Lower lobe of right lung (tissue), 2 donors: ENCODE data around the gene ITSN2. TPM values are rescaled to one million over a fixed set of nuclear protein-coding genes. Genes with fewer than 3 reads are reported as not detected.
"Not testable (repeated sequence)": the region's sequence is repeated elsewhere in the genome, so short reads cannot be mapped to it uniquely, and the experiment has no call there.

Source experiments
- ATAC-seq, 2 donors: fragments of 200-7000 bp; cut with Tn5 transposase; one replicate each; pipeline ENCODE4 v1.9.1; 2020 to 2022; ENCODE audit warnings: mild to moderate bottlenecking in 2 of 2, moderate library complexity in 2 of 2
- DNase-seq: peaks from one replicate; pipeline ENCODE4 v3.0.0-alpha.2; 2020
- H3K27ac ChIP-seq: fragments of 200-600 bp; one replicate; pipeline ENCODE4 v1.8.0; 2022
- H3K27me3 ChIP-seq: fragments of 200-600 bp; one replicate; pipeline ENCODE4 v1.8.0; 2022; ENCODE audit warnings: low read depth
- H3K36me3 ChIP-seq: fragments of 200-600 bp; one replicate; pipeline ENCODE4 v1.8.0; 2022; ENCODE audit warnings: mild to moderate bottlenecking
- H3K4me1 ChIP-seq: fragments of 200-600 bp; one replicate; pipeline ENCODE4 v1.8.0; 2022
- H3K4me3 ChIP-seq: fragments of 200-600 bp; one replicate; pipeline ENCODE4 v1.8.0; 2022; ENCODE audit warnings: mild to moderate bottlenecking
- H3K9me3 ChIP-seq: fragments of 200-600 bp; one replicate; pipeline ENCODE4 v1.8.0; 2022
- CTCF ChIP-seq: fragments of 200-600 bp; IDR thresholded peaks from one replicate; pipeline ENCODE4 v1.8.0; 2022; ENCODE audit warnings: antibody characterized with exemption, mild to moderate bottlenecking
- intact Hi-C: fragments of 100-400 bp; cut with DNase I; formaldehyde crosslinking; loops from one replicate; pipeline ENCODE4 v1.11.0; 2022
- total RNA-seq: library from RNA; stranded (reverse); fragmentation: NEBNext Ultra II Directional; extraction: Animal tissue kit (Norgen Biotek cat#: 25700); gene quantifications from one replicate; pipeline ENCODE4 v1.2.1, GENCODE V29; 2021
- donor health status: DM: no; HTN: yes; CAD: no; lungs with severe emphysema.

ITSN2 gene
- total RNA-seq, 1 donor from 2014 or later, result 92.8 TPM

- Histone ChIP-seq H3K27ac (peak overlapping the region; percentile 99), H3K4me3 (peak overlapping the region; percentile 96), H3K27me3 (no peaks in the 10 kb centered on the region), H3K36me3 (no peaks in the 10 kb centered on the region), H3K4me1 (peaks cover 41% of the 10 kb centered on the region), H3K9me3 (no peaks in the 10 kb centered on the region)
- no peak for DNase-seq
- ATAC-seq, result no peak
- no peak for TF ChIP-seq CTCF
- intact Hi-C loops, result no loop called here
These were observed 611 bp upstream of the ITSN2 start for GRCh38 chr2:24360963-24361330.

- peak overlapping the region; percentile 96 for H3K4me3 ChIP-seq
- peaks cover 38% of the 10 kb centered on the region for H3K4me1 ChIP-seq
- peak overlapping the region; percentile 99 for H3K27ac ChIP-seq
- peak; percentile 64 for DNase-seq
- no peaks in the 10 kb centered on the region for H3K27me3 ChIP-seq
- intact Hi-C loops, result no loop called here
- H3K9me3 ChIP-seq, result no peaks in the 10 kb centered on the region
- no peak for TF ChIP-seq CTCF
- H3K36me3 ChIP-seq, result no peaks in the 10 kb centered on the region
- peak; percentile 54 to 56 for ATAC-seq
These were observed 947 bp downstream of the ITSN2 start for GRCh38 chr2:24359129-24360049.

- intact Hi-C loops, H3K27me3 ChIP-seq, H3K9me3 ChIP-seq, ATAC-seq, H3K27ac ChIP-seq, H3K36me3 ChIP-seq, DNase-seq: not testable (repeated sequence)
- H3K4me1 ChIP-seq, result peaks cover 48% of the 10 kb centered on the region
- H3K4me3 ChIP-seq, result peak overlapping the region; percentile 96
These were observed 2.6 kb downstream of the ITSN2 start for GRCh38 chr2:24357767-24358166.

GRCh38 chr2:24357115-24357514 lies 3.2 kb downstream of the ITSN2 start:
- intact Hi-C loops, H3K9me3 ChIP-seq, H3K4me3 ChIP-seq, H3K27ac ChIP-seq, DNase-seq, H3K27me3 ChIP-seq, ATAC-seq, H3K36me3 ChIP-seq: not testable (repeated sequence)
- peaks cover 52% of the 10 kb centered on the region for H3K4me1 ChIP-seq

- H3K36me3 ChIP-seq, result no peaks in the 10 kb centered on the region
- H3K27ac ChIP-seq, result no peak overlapping the region
- DNase-seq, result no peak
- intact Hi-C loops, result no loop called here
- H3K4me3 ChIP-seq, result no peak overlapping the region
- H3K4me1 ChIP-seq, result peaks cover 64% of the 10 kb centered on the region
- H3K27me3 ChIP-seq, result no peaks in the 10 kb centered on the region
- no peak for ATAC-seq
- no peak for TF ChIP-seq CTCF
- H3K9me3 ChIP-seq, result no peaks in the 10 kb centered on the region
These were observed 5.4 kb downstream of the ITSN2 start for GRCh38 chr2:24354957-24355356.

GRCh38 chr2:24354395-24354794 lies 5.9 kb downstream of the ITSN2 start:
- ATAC-seq (peak; percentile 47 to 55), DNase-seq (no peak)
- no peak overlapping the region for H3K27ac ChIP-seq
- H3K36me3 ChIP-seq, result no peaks in the 10 kb centered on the region
- no peak overlapping the region for H3K4me3 ChIP-seq
- no peaks in the 10 kb centered on the region for H3K9me3 ChIP-seq
- no peak for TF ChIP-seq CTCF
- peaks cover 70% of the 10 kb centered on the region for H3K4me1 ChIP-seq
- intact Hi-C loops, result no loop called here
- H3K27me3 ChIP-seq, result no peaks in the 10 kb centered on the region
